ENCODE data around the gene DESI1. TPM values are rescaled to one million over a fixed set of nuclear protein-coding genes. Genes with fewer than 3 reads are reported as not detected.
"Not testable (repeated sequence)": the region's sequence is repeated elsewhere in the genome, so short reads cannot be mapped to it uniquely, and the experiment has no call there.

The DESI1 gene
- polyA plus RNA-seq, 12 donors, result 18.9 to 39.1 (median 22.4) TPM; not detected in 1

DNA sequence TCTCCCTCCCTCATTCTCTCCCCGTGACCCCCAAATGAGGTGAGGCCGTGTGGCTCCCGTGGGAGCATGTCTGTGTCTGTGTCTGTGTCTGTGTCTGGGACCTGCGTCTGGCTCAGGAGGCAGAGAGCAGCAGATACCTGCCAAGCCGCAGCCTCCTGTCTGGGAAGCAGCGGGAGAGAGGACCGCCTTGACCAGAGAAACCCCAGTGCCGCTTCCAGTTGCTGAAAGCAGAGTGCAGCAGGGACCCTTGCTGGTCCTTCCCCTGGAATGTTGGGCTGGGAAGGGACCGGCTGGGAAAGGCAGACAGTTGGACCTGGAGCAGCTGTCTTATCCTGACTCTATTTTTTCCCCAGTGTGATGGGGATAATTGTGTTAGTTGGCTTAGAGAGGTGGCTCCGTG is 59.5 kb downstream of the DESI1 start:
- DNase-seq, result no peak

- no peak for DNase-seq
Measured at GRCh38 chr22:41560095-41560471, 60.8 kb downstream of the DESI1 start.

DNA sequence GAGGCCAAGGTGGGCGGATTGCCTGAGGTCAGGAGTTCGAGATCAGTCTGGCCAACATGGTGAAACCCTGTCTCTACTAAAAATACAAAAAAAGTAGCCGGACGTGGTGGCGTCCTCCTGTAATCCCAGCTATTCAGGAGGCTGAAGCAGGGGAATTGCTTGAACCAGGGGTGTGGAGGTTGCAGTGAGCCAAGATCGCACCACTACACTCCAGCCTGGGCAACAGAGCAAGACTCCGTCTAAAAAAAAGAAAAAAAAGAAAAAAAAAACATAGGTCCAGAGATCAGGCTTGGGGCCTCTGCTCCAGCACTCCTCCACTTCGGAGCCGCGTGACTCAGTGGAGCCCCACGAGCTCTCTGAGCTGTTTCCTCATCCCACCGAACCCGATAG is 62.6 kb downstream of the DESI1 start:
- DNase-seq, result not testable (repeated sequence)

DNA sequence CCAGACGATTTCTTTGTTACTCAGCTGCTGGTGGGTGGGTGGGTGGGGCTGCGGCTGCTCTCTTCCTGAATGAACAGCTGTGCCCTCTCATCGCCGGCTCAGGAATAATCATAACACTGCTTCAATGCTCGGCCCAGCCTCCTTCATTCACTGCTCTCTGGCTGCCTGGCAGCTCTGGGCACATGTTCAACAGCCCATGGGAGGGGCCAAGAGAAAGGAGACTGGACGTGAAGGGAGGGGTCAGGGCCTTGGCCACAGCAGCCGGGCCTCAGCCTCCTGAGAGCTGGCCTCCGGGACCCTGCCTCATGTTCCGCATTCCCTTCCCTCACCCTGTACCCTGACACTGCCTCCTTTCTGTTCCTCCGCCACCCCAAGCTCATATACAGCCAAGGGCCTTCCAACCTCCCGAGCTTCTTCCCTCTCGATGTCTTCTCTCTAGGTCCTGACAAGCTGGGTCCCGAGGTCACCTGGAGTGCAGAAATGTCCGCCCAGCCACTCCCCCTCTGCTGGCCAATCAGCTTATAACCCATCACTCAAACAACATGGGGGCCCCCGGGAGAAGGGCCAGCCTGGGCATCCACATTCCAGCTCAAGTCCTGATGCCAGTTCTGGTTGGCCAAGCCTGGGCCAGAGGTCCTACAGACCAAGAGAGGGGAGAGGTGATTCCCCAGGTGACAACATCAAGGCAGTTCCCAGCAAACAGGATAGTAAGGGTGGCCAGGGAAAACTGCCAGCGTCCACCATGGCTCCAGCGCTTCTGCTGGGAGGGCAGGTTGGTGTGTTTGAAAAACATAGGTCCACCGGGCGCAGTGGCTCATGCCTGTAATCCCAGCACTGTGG is 63.2 kb downstream of the DESI1 start:
- peak; percentile 52 for DNase-seq

DNA sequence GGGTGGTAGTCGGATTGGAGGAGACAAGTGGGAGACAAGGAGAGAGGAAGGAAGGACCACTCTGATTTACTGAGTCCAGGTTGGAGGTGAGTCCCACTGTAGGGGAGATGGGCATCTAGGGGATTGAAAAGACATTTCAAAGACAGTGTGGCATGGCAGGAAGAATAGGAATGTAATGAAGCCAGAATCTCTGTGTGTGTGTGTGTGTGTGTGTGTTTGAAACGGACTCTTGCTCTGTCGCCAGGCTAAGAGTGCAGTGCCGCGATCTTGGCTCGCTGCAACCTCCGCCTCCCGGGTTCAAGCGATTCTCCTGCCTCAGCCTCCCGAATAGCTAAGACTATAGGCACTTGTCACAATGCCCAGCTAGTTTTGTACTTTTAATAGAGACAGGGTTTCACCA is 64.3 kb downstream of the DESI1 start:
- DNase-seq, result no peak

- DNase-seq, result no peak
Measured at GRCh38 chr22:41555325-41555982, 65.4 kb downstream of the DESI1 start.

- no peak for DNase-seq
Measured at GRCh38 chr22:41551877-41552582, 68.8 kb downstream of the DESI1 start.

GRCh38 chr22:41550952-41551491 is 69.8 kb downstream of the DESI1 start:
- no peak for DNase-seq

DNA sequence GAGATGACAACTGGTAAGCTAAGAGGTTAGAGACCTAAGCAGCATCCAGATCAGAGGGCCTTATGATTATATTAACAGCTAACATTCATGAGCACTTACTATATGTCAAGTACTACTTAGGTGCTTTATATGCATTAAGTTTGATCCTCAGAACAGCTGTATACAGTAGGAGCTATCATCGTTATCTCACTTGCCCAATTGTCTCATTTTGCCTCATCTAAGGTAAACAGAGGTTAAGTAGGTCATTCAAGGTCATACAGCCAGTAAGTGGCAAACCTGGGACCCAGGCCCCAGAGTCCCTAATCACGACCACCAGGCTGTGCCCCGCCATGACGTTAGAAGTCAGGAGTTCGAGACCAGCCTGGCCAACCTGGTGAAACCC is 72.0 kb downstream of the DESI1 start:
- no peak for DNase-seq

Other genes starting within 250 kb of the DESI1 start
- 10 to 100 TPM in 7 of 12 donors, 1 to 10 TPM in 4, not detected in 1; 8.3 to 15.5 (median 10.6) TPM for gene TEF, start 239.1 kb downstream of the DESI1 start, polyA plus RNA-seq (ENCODE audit: insufficient read length in 12 of 12)
- 10 to 100 TPM in 11 of 12 donors, not detected in 1; 29.9 to 54.2 (median 38.2) TPM for gene TOB2, start 174.2 kb downstream of the DESI1 start, polyA plus RNA-seq (ENCODE audit: insufficient read length in 12 of 12)
- gene PHF5A, start 152.4 kb downstream of the DESI1 start, polyA plus RNA-seq (ENCODE audit: insufficient read length in 12 of 12), result 10 to 100 TPM in 11 of 12 donors, not detected in 1; 31.0 to 46.9 (median 39.6) TPM
- 100 to 1,000 TPM in 5 of 12 donors, 10 to 100 TPM in 6, not detected in 1; 70.3 to 124 (median 93.3) TPM for gene ACO2, start 151.9 kb downstream of the DESI1 start, polyA plus RNA-seq (ENCODE audit: insufficient read length in 12 of 12)
- 10 to 100 TPM in 11 of 12 donors, not detected in 1; 16.5 to 27.3 (median 20.3) TPM for gene POLR3H, start 76.6 kb downstream of the DESI1 start, polyA plus RNA-seq (ENCODE audit: insufficient read length in 12 of 12)
- 10 to 100 TPM in 1 of 12 donors, 1 to 10 TPM in 10, not detected in 1; 2.2 to 10.0 (median 4.9) TPM for gene CSDC2, start 60.0 kb downstream of the DESI1 start, polyA plus RNA-seq (ENCODE audit: insufficient read length in 12 of 12)
- gene PMM1, start 31.2 kb downstream of the DESI1 start, polyA plus RNA-seq (ENCODE audit: insufficient read length in 12 of 12), result 10 to 100 TPM in 11 of 12 donors, not detected in 1; 20.4 to 26.9 (median 23.1) TPM
- gene XRCC6, start 252 bp upstream of the DESI1 start, polyA plus RNA-seq (ENCODE audit: insufficient read length in 12 of 12), result 100 to 1,000 TPM in 11 of 12 donors, not detected in 1; 205 to 311 (median 221) TPM
- gene SNU13, start 67.8 kb upstream of the DESI1 start, polyA plus RNA-seq (ENCODE audit: insufficient read length in 12 of 12), result 100 to 1,000 TPM in 7 of 12 donors, 10 to 100 TPM in 4, not detected in 1; 83.7 to 123 (median 106) TPM
- 1 to 10 TPM in 5 of 12 donors, under 1 TPM in 5, not detected in 2; 0.54 to 2.1 (median 0.98) TPM for gene MEI1, start 78.5 kb upstream of the DESI1 start, polyA plus RNA-seq (ENCODE audit: insufficient read length in 12 of 12)
- 10 to 100 TPM in 5 of 12 donors, 1 to 10 TPM in 6, not detected in 1; 7.6 to 21.0 (median 9.7) TPM for gene CCDC134, start 179.6 kb upstream of the DESI1 start, polyA plus RNA-seq (ENCODE audit: insufficient read length in 12 of 12)
- gene SREBF2, start 212.1 kb upstream of the DESI1 start, polyA plus RNA-seq (ENCODE audit: insufficient read length in 12 of 12), result 100 to 1,000 TPM in 1 of 12 donors, 10 to 100 TPM in 10, not detected in 1; 68.0 to 110 (median 86.1) TPM

Data from muscle of arm (tissue), 12 donors.